Neural cell (in vitro differentiated cells): ENCODE data around the gene PARD3B. TPM values are rescaled to one million over a fixed set of nuclear protein-coding genes. Genes with fewer than 3 reads are reported as not detected.

ENCODE experiments used
- H2AFZ ChIP-seq: fragments of 200-600, 300-800 bp; sonication (generic), shearing (Covaris generic); 2 replicates; pipeline ENCODE4 v1.6.0; 2014; ENCODE audit warnings: low read depth, mild to moderate bottlenecking, antibody characterized with exemption, low read length, moderate library complexity
- H3F3A ChIP-seq: fragments of 200-600 bp; shearing (Covaris generic); 2 replicates; pipeline ENCODE4 v1.6.1; 2016; ENCODE audit warnings: mild to moderate bottlenecking, moderate library complexity, mixed read lengths, antibody characterized with exemption, low read length; ENCODE audit not compliant: insufficient read depth, poor library complexity, severe bottlenecking
- H3K27ac ChIP-seq: fragments of 200-600, 300-800 bp; sonication (generic), shearing (Covaris generic); 2 replicates; pipeline ENCODE4 v1.5.1; 2014; ENCODE audit warnings: mild to moderate bottlenecking, low read length, moderate library complexity
- H3K27me3 ChIP-seq: fragments of 300-800, 200-600 bp; sonication (generic), shearing (Covaris generic); 2 replicates; pipeline ENCODE4 v1.6.0; 2014; ENCODE audit warnings: mild to moderate bottlenecking, low read depth, low read length, moderate library complexity; ENCODE audit not compliant: insufficient read depth
- H3K36me3 ChIP-seq: fragments of 300-800, 200-600 bp; sonication (generic), shearing (Covaris generic); 2 replicates; pipeline ENCODE4 v1.5.1; 2014; ENCODE audit warnings: mild to moderate bottlenecking, antibody characterized with exemption, low read length, moderate library complexity; ENCODE audit not compliant: insufficient read depth
- H3K4me2 ChIP-seq: fragments of 300-800, 200-600 bp; sonication (generic), shearing (Covaris generic); 2 replicates; pipeline ENCODE4 v1.6.0; 2014; ENCODE audit warnings: mild to moderate bottlenecking, low read length
- H3K4me3 ChIP-seq: fragments of 300-800, 200-600 bp; sonication (generic), shearing (Covaris generic); 2 replicates; pipeline ENCODE4 v1.5.1; 2014; ENCODE audit warnings: mild to moderate bottlenecking, low read length, moderate library complexity
- H3K79me2 ChIP-seq: fragments of 200-600 bp; shearing (Covaris generic); replicated peaks from 2 replicates; pipeline ENCODE4 v1.6.0; 2014; ENCODE audit warnings: mild to moderate bottlenecking, low read length, moderate library complexity; ENCODE audit not compliant: insufficient read depth
- H3K9ac ChIP-seq: fragments of 300-800, 200-600 bp; sonication (generic), shearing (Covaris generic); 2 replicates; pipeline ENCODE4 v1.6.1; 2016; ENCODE audit warnings: mild to moderate bottlenecking, low read length, mixed read lengths
- H3K9me2 ChIP-seq: fragments of 200-600 bp; shearing (Covaris generic); 2 replicates; pipeline ENCODE4 v1.6.1; 2016; ENCODE audit warnings: mild to moderate bottlenecking, low read length, mixed read lengths; ENCODE audit not compliant: insufficient read depth
- H3K9me3 ChIP-seq: fragments of 200-600, 300-800 bp; sonication (generic), shearing (Covaris generic); 2 replicates; pipeline ENCODE4 v1.6.1; 2016; ENCODE audit warnings: mild to moderate bottlenecking, mixed run types, low read length, moderate library complexity, mixed read lengths
- H4K20me1 ChIP-seq: fragments of 200-600 bp; shearing (Covaris generic); 2 replicates; pipeline ENCODE4 v1.6.1; 2016; ENCODE audit warnings: mild to moderate bottlenecking, mixed run types; ENCODE audit not compliant: insufficient read depth
- EP300 ChIP-seq: fragments of 450-650 bp; conservative IDR thresholded peaks from 2 replicates; pipeline ENCODE4 v1.6.1; 2014; ENCODE audit warnings: antibody characterized with exemption, mild to moderate bottlenecking, moderate library complexity; ENCODE audit not compliant: poor library complexity, severe bottlenecking
- EZH2 ChIP-seq: fragments of 200-600, 300-800 bp; shearing (Covaris generic), sonication (generic); IDR thresholded peaks from 2 replicates; pipeline ENCODE4 v1.6.1; 2014; ENCODE audit warnings: antibody characterized with exemption, low read length, borderline replicate concordance, mild to moderate bottlenecking; ENCODE audit not compliant: insufficient read depth, poor library complexity, severe bottlenecking
- MXI1 ChIP-seq: fragments of 450-650 bp; conservative IDR thresholded peaks from 2 replicates; pipeline ENCODE4 v1.6.1; 2014; ENCODE audit warnings: antibody characterized with exemption, mild to moderate bottlenecking; ENCODE audit not compliant: poor library complexity, severe bottlenecking
- POLR2AphosphoS5 ChIP-seq: IDR thresholded peaks from 2 replicates; pipeline ENCODE4 v1.6.1; 2012
- RAD21 ChIP-seq: fragments of 450-650 bp; conservative IDR thresholded peaks from 2 replicates; pipeline ENCODE4 v1.6.1; 2014; ENCODE audit warnings: antibody characterized with exemption, mild to moderate bottlenecking, moderate library complexity
- SMC3 ChIP-seq: fragments of 450-650 bp; conservative IDR thresholded peaks from 2 replicates; pipeline ENCODE4 v1.6.1; 2014; ENCODE audit warnings: antibody characterized with exemption, mild to moderate bottlenecking, moderate library complexity; ENCODE audit not compliant: poor library complexity
- TAF1 ChIP-seq: IDR thresholded peaks from 2 replicates; pipeline ENCODE4 v1.6.1; 2012; ENCODE audit warnings: low read depth
- polyA plus RNA-seq: library from polyadenylated mRNA; depleted of rRNA; stranded (reverse); fragments of >200 nt; gene quantifications from 2 replicates; pipeline ENCODE4 v1.2.3, GENCODE V29; 2014
- TF ChIP-seq, protein P1 (sequence below): IDR thresholded peaks from 2 replicates; pipeline ENCODE4 v1.6.1; 2012; ENCODE audit warnings: borderline replicate concordance
- TF ChIP-seq, protein P2 (sequence below): fragments of 450-650 bp; IDR thresholded peaks from 2 replicates; pipeline ENCODE4 v1.5.1; 2014; ENCODE audit warnings: antibody characterized with exemption, mild to moderate bottlenecking, moderate library complexity; ENCODE audit not compliant: poor library complexity, severe bottlenecking

PARD3B gene
- polyA plus RNA-seq, 1 donor from 2014 or later: 0.54 TPM

DNA sequence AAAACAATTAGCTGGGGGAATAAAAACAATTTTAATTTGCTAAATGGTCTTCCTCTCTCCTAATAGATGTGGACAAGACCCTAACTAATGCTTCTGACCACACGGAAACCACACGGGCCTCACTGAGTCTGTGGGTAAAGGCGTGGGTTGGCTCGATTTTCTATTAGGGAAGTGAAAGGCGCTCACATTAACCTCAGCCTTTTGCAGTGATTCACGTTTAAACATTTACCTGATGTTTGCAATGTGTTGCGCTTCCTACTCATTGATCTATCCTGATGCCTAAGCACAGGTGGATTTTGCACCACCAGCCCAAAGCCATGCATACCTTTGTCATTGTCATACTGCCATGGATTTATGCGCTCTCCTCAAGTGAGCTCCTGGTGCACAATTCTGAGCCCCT, 1101.4 kb downstream of the PARD3B start:
- Histone ChIP-seq H4K20me1 (no peaks in the 10 kb centered on the region), H3K9me3 (no peaks in the 10 kb centered on the region), H3K27me3 (no peaks in the 10 kb centered on the region), H3K9ac (no peak overlapping the region), H3K27ac (no peak overlapping the region), H3K79me2 (no peaks in the 10 kb centered on the region), H3K4me2 (no peak overlapping the region), H2AFZ (no peak overlapping the region), H3K36me3 (no peaks in the 10 kb centered on the region), H3K9me2 (no peaks in the 10 kb centered on the region), H3F3A (no peaks in the 10 kb centered on the region), H3K4me3 (no peak overlapping the region)
- TF ChIP-seq, protein P1, sequence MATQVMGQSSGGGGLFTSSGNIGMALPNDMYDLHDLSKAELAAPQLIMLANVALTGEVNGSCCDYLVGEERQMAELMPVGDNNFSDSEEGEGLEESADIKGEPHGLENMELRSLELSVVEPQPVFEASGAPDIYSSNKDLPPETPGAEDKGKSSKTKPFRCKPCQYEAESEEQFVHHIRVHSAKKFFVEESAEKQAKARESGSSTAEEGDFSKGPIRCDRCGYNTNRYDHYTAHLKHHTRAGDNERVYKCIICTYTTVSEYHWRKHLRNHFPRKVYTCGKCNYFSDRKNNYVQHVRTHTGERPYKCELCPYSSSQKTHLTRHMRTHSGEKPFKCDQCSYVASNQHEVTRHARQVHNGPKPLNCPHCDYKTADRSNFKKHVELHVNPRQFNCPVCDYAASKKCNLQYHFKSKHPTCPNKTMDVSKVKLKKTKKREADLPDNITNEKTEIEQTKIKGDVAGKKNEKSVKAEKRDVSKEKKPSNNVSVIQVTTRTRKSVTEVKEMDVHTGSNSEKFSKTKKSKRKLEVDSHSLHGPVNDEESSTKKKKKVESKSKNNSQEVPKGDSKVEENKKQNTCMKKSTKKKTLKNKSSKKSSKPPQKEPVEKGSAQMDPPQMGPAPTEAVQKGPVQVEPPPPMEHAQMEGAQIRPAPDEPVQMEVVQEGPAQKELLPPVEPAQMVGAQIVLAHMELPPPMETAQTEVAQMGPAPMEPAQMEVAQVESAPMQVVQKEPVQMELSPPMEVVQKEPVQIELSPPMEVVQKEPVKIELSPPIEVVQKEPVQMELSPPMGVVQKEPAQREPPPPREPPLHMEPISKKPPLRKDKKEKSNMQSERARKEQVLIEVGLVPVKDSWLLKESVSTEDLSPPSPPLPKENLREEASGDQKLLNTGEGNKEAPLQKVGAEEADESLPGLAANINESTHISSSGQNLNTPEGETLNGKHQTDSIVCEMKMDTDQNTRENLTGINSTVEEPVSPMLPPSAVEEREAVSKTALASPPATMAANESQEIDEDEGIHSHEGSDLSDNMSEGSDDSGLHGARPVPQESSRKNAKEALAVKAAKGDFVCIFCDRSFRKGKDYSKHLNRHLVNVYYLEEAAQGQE: no peak
- no peak for TF ChIP-seq MXI1
- TF ChIP-seq RAD21: no peak
- TF ChIP-seq, protein P2, sequence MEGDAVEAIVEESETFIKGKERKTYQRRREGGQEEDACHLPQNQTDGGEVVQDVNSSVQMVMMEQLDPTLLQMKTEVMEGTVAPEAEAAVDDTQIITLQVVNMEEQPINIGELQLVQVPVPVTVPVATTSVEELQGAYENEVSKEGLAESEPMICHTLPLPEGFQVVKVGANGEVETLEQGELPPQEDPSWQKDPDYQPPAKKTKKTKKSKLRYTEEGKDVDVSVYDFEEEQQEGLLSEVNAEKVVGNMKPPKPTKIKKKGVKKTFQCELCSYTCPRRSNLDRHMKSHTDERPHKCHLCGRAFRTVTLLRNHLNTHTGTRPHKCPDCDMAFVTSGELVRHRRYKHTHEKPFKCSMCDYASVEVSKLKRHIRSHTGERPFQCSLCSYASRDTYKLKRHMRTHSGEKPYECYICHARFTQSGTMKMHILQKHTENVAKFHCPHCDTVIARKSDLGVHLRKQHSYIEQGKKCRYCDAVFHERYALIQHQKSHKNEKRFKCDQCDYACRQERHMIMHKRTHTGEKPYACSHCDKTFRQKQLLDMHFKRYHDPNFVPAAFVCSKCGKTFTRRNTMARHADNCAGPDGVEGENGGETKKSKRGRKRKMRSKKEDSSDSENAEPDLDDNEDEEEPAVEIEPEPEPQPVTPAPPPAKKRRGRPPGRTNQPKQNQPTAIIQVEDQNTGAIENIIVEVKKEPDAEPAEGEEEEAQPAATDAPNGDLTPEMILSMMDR: no peak
- no peak for TF ChIP-seq SMC3
- no peak for TF ChIP-seq EZH2
- no peak for TF ChIP-seq POLR2AphosphoS5
- TF ChIP-seq EP300: no peak
- no peak for TF ChIP-seq TAF1

DNA sequence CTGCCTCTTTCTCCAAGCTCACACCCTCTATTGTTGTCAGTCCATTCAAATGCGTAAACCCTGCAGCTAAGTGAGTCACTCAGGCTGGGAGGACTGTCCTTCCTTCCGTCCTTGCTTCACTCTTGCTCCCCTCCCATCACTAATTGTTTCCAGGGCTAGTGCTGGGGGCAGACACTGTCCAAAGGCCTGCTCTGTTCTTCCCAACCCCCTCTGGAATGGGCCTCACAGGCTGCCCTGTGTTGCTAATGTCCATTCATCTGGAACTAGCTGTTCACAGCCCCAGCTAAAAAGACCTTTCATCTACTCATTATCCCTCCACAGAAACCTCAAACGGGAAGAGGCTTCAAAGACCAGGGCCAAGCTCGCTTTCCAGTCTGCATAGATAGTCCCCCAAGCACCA, 1105.2 kb downstream of the PARD3B start:
- no peak overlapping the region for H2AFZ ChIP-seq
- H3K9me2 ChIP-seq: no peaks in the 10 kb centered on the region
- H3K27me3 ChIP-seq: no peaks in the 10 kb centered on the region
- H3K27ac ChIP-seq: no peak overlapping the region
- TF ChIP-seq EZH2 (no peak), RAD21 (no peak), POLR2AphosphoS5 (no peak), MXI1 (no peak), SMC3 (no peak), TAF1 (no peak), EP300 (no peak)
- TF ChIP-seq, protein P2: no peak
- TF ChIP-seq, protein P1: no peak
- no peak overlapping the region for H3K9ac ChIP-seq
- no peaks in the 10 kb centered on the region for H3K9me3 ChIP-seq
- no peaks in the 10 kb centered on the region for H3K36me3 ChIP-seq
- H3K79me2 ChIP-seq: no peaks in the 10 kb centered on the region
- H3K4me2 ChIP-seq: no peak overlapping the region
- H3F3A ChIP-seq: no peaks in the 10 kb centered on the region
- H3K4me3 ChIP-seq: no peak overlapping the region
- H4K20me1 ChIP-seq: no peaks in the 10 kb centered on the region
